Motor neuron (in vitro differentiated cells): ENCODE data around the gene DNMBP. TPM values are rescaled to one million over a fixed set of nuclear protein-coding genes. Genes with fewer than 3 reads are reported as not detected.
"Not testable (repeated sequence)": the region's sequence is repeated elsewhere in the genome, so short reads cannot be mapped to it uniquely, and the experiment has no call there.

ENCODE experiments used
- ATAC-seq, 8 experiments: fragments of 200-7000 bp; cut with Tn5 transposase; replicated peaks in 6 of 8; 2 replicates each; pipeline ENCODE4 v1.8.0; 2021; ENCODE audit warnings: mild to moderate bottlenecking in 8 of 8, moderate library complexity in 8 of 8
- H3K27ac ChIP-seq, 2 donors: fragments of 250-450 bp; sonication (Bioruptor Pico); 2 replicates each; pipeline ENCODE4 v1.9.0; 2021; ENCODE audit warnings: antibody characterized with exemption in 2 of 2, mild to moderate bottlenecking in 2 of 2, moderate library complexity in 1 of 2
- H3K4me1 ChIP-seq, 2 donors: fragments of 250-450 bp; sonication (Bioruptor Pico); replicated peaks in 1 of 2; 2 replicates each; pipeline ENCODE4 v1.6.1; 2021; ENCODE audit warnings: antibody characterized with exemption in 2 of 2, mild to moderate bottlenecking in 2 of 2, moderate library complexity in 1 of 2
- H3K4me3 ChIP-seq, 5 donors: fragments of 250-450 bp; sonication (Bioruptor Pico); 2 replicates each; pipeline ENCODE4 v1.9.0; 2021; ENCODE audit warnings: antibody characterized with exemption in 5 of 5, mild to moderate bottlenecking in 5 of 5, moderate library complexity in 4 of 5
- WGBS, 10 experiments: fragments of 450-650 bp; shearing (Covaris generic); methylation state at CpG; one replicate each; pipeline ENCODE4 v1.0.0; 2022; 5-methylcytosine and 5-hydroxymethylcytosine counted together
- in situ Hi-C, 9 experiments: fragments of 400-800 bp; cut with MboI; loops; one replicate each; pipeline ENCODE4 v1.15.0; 2021; ENCODE audit warnings: low sequenced_read_pairs in 9 of 9, low pct_unique_long_range_greater_than_20kb in 2 of 9; ENCODE audit not compliant: unreplicated experiment in 9 of 9
- total RNA-seq, 8 experiments: library from RNA; unstranded; fragments of 300-600 nt; gene quantifications; 2 replicates each; pipeline versions ENCODE4 v1.2.3 to v1.2.4, GENCODE V29; 2022

Gene DNMBP
- total RNA-seq, 8 experiments from 2014 or later = 3.3 to 24.0 (median 9.9) TPM

- in situ Hi-C loops = loop anchor here in 3 of 9 experiments (25.0 kb wide), 2 partner anchors 172 to 197 kb away; no protein-coding TSS in a partner anchor
- 27 to 100% (median 80%) methylated on average over 1 of the region's 1 CpG; no CpG with 5 or more reads in 4 of the 10 experiments for WGBS, 10 experiments
- Histone ChIP-seq H3K4me3 (no peak overlapping the region), H3K4me1 (no peaks in the 10 kb centered on the region), H3K27ac (no peak overlapping the region)
- no peak for ATAC-seq
Observed at GRCh38 chr10:100033766-100034418, 24.1 kb upstream of the DNMBP start.

DNA sequence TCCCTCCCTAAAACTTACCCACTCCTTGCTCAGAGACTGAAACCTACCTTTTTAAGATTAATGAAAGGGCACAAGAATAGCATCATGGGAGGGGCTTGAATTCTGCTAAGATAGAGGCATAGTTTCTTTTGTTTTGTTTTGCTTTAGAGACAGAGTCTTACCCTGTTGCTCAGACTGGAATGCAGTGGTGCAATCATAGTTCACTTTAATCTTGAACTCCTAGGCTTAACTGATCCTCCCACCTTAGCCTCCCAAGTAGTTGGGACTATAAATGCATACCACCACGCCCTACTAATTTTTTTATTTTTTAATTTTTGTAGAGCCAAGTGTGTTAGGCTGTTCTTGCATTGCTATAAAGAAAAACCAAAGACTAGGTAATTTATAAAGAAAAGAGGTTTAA is 17.7 kb upstream of the DNMBP start:
- H3K4me1 ChIP-seq = no peaks in the 10 kb centered on the region
- 50 to 100% (median 94%) methylated on average over 1 of the region's 1 CpG; no CpG with 5 or more reads in 4 of the 10 experiments for WGBS, 10 experiments
- no peak for ATAC-seq
- in situ Hi-C loops = loop anchor here in 3 of 9 experiments (25.0 kb wide), 2 partner anchors 165 to 190 kb away; no protein-coding TSS in a partner anchor
- H3K4me3 ChIP-seq = no peak overlapping the region
- H3K27ac ChIP-seq = no peak overlapping the region

DNA sequence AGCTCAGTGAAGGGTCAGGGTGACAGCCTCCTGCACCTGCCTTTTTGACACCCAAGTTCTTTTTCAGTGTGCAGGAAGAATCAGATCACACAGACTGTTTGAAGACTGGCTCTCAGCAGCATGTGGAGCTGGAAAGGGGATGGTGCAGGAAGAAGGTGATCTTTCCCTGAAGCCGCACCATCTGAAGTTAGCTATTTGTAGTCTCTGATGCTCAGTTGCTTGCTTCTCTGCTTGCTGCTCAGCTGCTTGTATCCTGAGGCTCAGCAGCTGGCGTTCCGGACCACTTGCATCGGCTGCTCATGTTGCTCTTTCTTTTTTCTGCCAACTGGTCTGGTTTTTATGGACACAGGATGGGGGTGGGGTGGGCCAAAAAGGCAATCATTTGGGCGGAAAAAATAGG is 15.8 kb upstream of the DNMBP start:
- WGBS, 10 experiments = 0 to 88% (median 77%) methylated on average over 1 to 5 of the region's 5 CpGs; no CpG with 5 or more reads in 3 of the 10 experiments
- Histone ChIP-seq H3K27ac (no peak overlapping the region), H3K4me3 (no peak overlapping the region), H3K4me1 (no peaks in the 10 kb centered on the region)
- in situ Hi-C loops = loop anchor here in 3 of 9 experiments (25.0 kb wide), 2 partner anchors 163 to 188 kb away; no protein-coding TSS in a partner anchor
- peak in 3 of 8 experiments; percentile 61 to 77 (median 62) for ATAC-seq

DNA sequence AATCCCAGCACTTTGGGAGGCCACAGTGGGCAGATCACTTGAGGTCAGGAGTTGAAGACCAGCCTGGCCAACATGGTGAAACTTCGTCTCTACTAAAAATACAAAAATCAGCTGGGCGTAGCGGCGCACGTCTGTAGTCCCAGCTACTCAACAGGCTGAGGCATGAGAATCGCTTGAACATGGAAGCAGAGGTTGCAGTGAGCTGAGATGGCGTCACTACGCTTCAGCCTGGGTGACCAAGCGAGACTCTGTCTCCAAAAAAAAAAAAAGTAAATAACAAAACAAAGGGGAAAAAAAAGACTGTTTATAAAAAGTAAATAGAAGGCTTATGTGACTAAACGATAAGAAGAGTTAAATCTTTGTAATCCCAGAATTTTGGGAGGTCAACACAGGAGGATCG is 15.0 kb upstream of the DNMBP start:
- Histone ChIP-seq H3K4me3 (no peak overlapping the region), H3K27ac (no peak overlapping the region), H3K4me1 (no peaks in the 10 kb centered on the region)
- no peak for ATAC-seq
- 74 to 100% (median 90%) methylated on average over 5 to 11 of the region's 11 CpGs for WGBS, 10 experiments
- in situ Hi-C loops = loop anchor here in 3 of 9 experiments (25.0 kb wide), 2 partner anchors 162 to 187 kb away; no protein-coding TSS in a partner anchor

DNA sequence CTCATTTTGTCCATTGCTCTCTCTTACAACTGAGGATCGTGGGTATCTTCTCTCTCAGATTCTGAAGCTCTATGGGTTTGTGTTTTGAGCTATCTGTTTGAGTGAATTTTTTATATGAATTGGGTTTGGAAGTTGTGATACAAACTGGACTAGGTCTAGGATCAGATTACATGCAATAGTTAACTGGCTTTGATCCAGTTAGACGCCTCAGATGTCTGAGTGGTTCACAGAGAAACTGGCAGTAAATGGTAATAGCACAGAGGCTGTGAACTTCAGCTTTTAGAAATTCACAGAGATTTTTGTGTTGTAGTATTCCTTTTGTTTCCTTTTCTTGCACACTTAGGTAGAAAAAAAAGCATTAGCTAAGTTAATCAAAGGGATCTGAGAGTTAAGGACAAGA is 12.7 kb upstream of the DNMBP start:
- in situ Hi-C loops = no loop called here
- 14 to 100% (median 84%) methylated on average over 1 to 2 of the region's 2 CpGs; no CpG with 5 or more reads in 3 of the 10 experiments for WGBS, 10 experiments
- peak in 1 of 8 experiments; percentile 48 for ATAC-seq

GRCh38 chr10:100021322-100021721 is 11.6 kb upstream of the DNMBP start:
- H3K27ac ChIP-seq = no peak overlapping the region
- ATAC-seq = no peak
- 80 to 100% (median 95%) methylated on average over 1 of the region's 1 CpG; no CpG with 5 or more reads in 4 of the 10 experiments for WGBS, 10 experiments
- in situ Hi-C loops = no loop called here
- H3K4me3 ChIP-seq = no peak overlapping the region
- no peaks in the 10 kb centered on the region for H3K4me1 ChIP-seq

More for the DNA sequence above, 12.7 kb upstream of the DNMBP start:
- H3K4me3 ChIP-seq = no peak overlapping the region
- H3K27ac ChIP-seq = no peak overlapping the region
- no peaks in the 10 kb centered on the region for H3K4me1 ChIP-seq

DNA sequence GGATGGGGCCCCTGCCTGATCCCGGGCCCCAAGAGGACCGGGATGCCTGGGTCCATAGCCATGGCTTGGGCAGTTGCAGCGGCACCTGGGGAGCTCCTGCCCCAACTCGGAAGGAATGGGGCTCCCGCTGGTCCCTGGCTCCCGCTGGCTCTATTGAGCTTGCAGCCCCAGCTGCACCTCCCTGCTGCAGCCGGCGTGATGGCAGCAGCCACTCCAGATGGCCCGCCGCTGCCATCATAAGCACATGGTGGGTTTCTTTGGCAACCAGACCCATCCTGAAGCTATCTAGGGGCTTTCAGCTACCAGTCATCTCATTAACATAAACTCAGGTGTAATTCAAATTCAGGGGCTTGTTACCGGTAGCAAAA is 11.1 kb upstream of the DNMBP start:
- Histone ChIP-seq H3K4me1 (no peaks in the 10 kb centered on the region), H3K27ac (no peak overlapping the region), H3K4me3 (no peak overlapping the region)
- ATAC-seq = peak in 1 of 8 experiments; percentile 46
- WGBS, 10 experiments = 60 to 100% (median 79%) methylated on average over 1 to 5 of the region's 11 CpGs; no CpG with 5 or more reads in 3 of the 10 experiments
- in situ Hi-C loops = no loop called here

- WGBS, 10 experiments = 40 to 100% (median 82%) methylated on average over 1 to 2 of the region's 5 CpGs; no CpG with 5 or more reads in 2 of the 10 experiments
- peak in 4 of 8 experiments; percentile 6 to 88 (median 67) for ATAC-seq
- Histone ChIP-seq H3K4me3 (no peak overlapping the region), H3K4me1 (no peaks in the 10 kb centered on the region), H3K27ac (no peak overlapping the region)
- in situ Hi-C loops = no loop called here
Observed at GRCh38 chr10:100020142-100020885, 10.6 kb upstream of the DNMBP start.

- 0 to 67% (median 20%) methylated on average over 1 to 2 of the region's 3 CpGs; no CpG with 5 or more reads in 2 of the 10 experiments for WGBS, 10 experiments
- H3K4me1 ChIP-seq = no peaks in the 10 kb centered on the region
- no peak overlapping the region for H3K27ac ChIP-seq
- in situ Hi-C loops = no loop called here
- no peak overlapping the region for H3K4me3 ChIP-seq
- ATAC-seq = peak in 3 of 8 experiments; percentile 37 to 81 (median 73)
Observed at GRCh38 chr10:100019787-100020141, 10.0 kb upstream of the DNMBP start.

- WGBS, 10 experiments = 71 to 100% (median 93%) methylated on average over 1 to 5 of the region's 5 CpGs; no CpG with 5 or more reads in 2 of the 10 experiments
- no peak for ATAC-seq
- in situ Hi-C loops = no loop called here
Observed at GRCh38 chr10:100014071-100014762, 4.5 kb upstream of the DNMBP start.

DNA sequence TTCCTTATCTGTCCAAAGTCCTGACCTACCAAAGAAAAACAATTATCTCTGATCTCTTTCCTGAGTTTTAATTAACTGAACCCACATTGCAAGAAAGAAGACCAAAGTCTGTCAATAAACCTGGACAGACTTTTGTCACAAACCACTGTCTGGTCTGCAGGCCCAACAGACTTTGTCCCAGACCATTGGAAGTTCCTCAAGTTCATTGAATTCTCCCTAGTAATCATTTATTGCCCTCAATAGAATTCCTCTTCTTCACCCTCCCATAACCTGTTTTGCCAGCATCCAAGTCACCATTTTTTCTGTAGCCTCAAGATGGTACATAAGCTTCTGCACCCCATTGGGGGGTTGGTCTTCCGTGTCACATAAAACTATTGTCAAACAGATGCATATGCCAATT is 3.9 kb upstream of the DNMBP start:
- ATAC-seq = no peak
- Histone ChIP-seq H3K27ac (no peak overlapping the region), H3K4me3 (no peak overlapping the region), H3K4me1 (peaks cover 0 to 1% of the 10 kb centered on the region in 2 donors)
- 75 to 100% (median 88%) methylated on average over 1 of the region's 1 CpG; no CpG with 5 or more reads in 5 of the 10 experiments for WGBS, 10 experiments
- in situ Hi-C loops = no loop called here

More at GRCh38 chr10:100014071-100014762, 4.5 kb upstream of the DNMBP start:
- Histone ChIP-seq H3K4me3 (no peak overlapping the region), H3K4me1 (no peaks in the 10 kb centered on the region), H3K27ac (no peak overlapping the region)

DNA sequence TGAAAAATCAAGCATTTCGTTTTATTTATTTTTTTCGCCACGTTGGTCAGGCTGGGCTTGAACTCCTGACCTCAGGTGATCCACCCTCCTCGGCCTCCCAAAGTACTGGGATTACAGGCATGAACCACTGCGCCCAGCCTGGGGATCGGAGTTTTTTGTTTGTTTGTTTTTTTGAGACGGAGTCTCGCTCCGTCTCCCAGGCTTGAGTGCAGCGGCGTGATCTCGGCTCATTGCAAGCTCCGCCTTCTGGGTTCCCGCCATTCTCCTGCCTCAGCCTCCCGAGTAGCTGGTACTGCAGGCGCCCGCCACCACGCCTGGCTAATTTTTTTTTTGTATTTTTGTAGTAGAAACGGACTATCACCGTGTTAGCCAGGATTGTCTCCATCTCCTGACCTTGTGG is 2.2 kb upstream of the DNMBP start:
- in situ Hi-C loops, ATAC-seq, H3K4me3 ChIP-seq, H3K27ac ChIP-seq: not testable (repeated sequence)
- WGBS, 10 experiments = 81 to 100% (median 96%) methylated on average over 3 to 17 of the region's 20 CpGs; no CpG with 5 or more reads in 1 of the 10 experiments
- peaks cover 8 to 11% of the 10 kb centered on the region in 2 donors for H3K4me1 ChIP-seq
